Adrenal gland (tissue), 12 donors: ENCODE results near the gene ATF6. TPM values are rescaled to one million over a fixed set of nuclear protein-coding genes. Genes with fewer than 3 reads are reported as not detected.

Source experiments
- DNase-seq, 7 donors: peaks; one replicate each; pipeline ENCODE4 v3.0.0-alpha.2; 2019 to 2020
- H3K27ac ChIP-seq, 5 donors: fragments of 200-600 bp; sonication (generic) in 4 of 5; 1 replicate in 3 of 5; 2 replicates in 2 of 5; pipeline versions ENCODE4 v1.5.1 to v1.8.0; 2016 to 2020; ENCODE audit warnings: mild to moderate bottlenecking in 1 of 5
- H3K27me3 ChIP-seq: fragments of 200-600 bp; 2 replicates; pipeline ENCODE4 v1.8.0; 2021
- H3K36me3 ChIP-seq, 2 donors: fragments of 200-600 bp; replicated peaks in 1 of 2; 1 replicate in 1 of 2; 2 replicates in 1 of 2; pipeline versions ENCODE4 v1.5.1 to v1.8.0; 2018 to 2022
- H3K4me1 ChIP-seq, 2 donors: fragments of 200-600 bp; replicated peaks in 1 of 2; 1 replicate in 1 of 2; 2 replicates in 1 of 2; pipeline versions ENCODE4 v1.5.1 to v1.8.0; 2018 to 2021
- H3K4me3 ChIP-seq, 4 donors: fragments of 200-600 bp; sonication (generic) in 3 of 4; one replicate each; pipeline ENCODE4 v1.5.1; 2016 to 2018
- H3K9me3 ChIP-seq, 3 donors: fragments of 200-600 bp; sonication (generic) in 1 of 3; replicated peaks in 1 of 3; 1 replicate in 2 of 3; 2 replicates in 1 of 3; pipeline versions ENCODE4 v1.5.1 to v1.8.0; 2016 to 2021
- CTCF ChIP-seq, 6 experiments: fragments of 450-650 bp in 4 of 6; fragments of 200-600 bp in 2 of 6; sonication (generic) in 1 of 6; IDR thresholded peaks; 1 replicate in 5 of 6; 2 replicates in 1 of 6; pipeline versions ENCODE4 v1.5.1 to v1.8.0; 2016 to 2021; ENCODE audit warnings: antibody characterized with exemption in 6 of 6, mild to moderate bottlenecking in 2 of 6, moderate library complexity in 1 of 6
- POLR2A ChIP-seq, 2 donors: fragments of 450-650 bp; IDR thresholded peaks; one replicate each; pipeline ENCODE4 v1.6.1; 2017; ENCODE audit warnings: antibody characterized with exemption in 2 of 2, mild to moderate bottlenecking in 2 of 2, moderate library complexity in 1 of 2
- WGBS, 4 donors: extraction: QIAGEN DNeasy Blood & Tissue Kit in 2 of 4; methylation state at CpG; one replicate each; pipeline versions ENCODE4 v1.1.5 to v1.1.7; 2013 to 2017; 5-methylcytosine and 5-hydroxymethylcytosine counted together
- intact Hi-C, 2 donors: fragments of 100-400 bp; cut with DNase I; formaldehyde crosslinking; loops; one replicate each; pipeline versions ENCODE4 v1.14.1 to v1.15.0; 2022 to 2023
- polyA plus RNA-seq, 3 donors: library from polyadenylated mRNA; stranded (reverse); fragments of 200-250 nt in 2 of 3; fragments of 350-450 nt in 1 of 3; fragmentation: Illumina TruSeq in 1 of 3; extraction: RNeasy Lipid Tissue Mini Kit (QIAGEN cat#74804) in 1 of 3; gene quantifications; one replicate each; pipeline ENCODE4 v1.2.3, GENCODE V29; 2013 to 2014
- total RNA-seq, 9 donors: library from RNA; depleted of rRNA in 4 of 9; stranded (reverse); fragments of >200 nt in 4 of 9; fragments of 120-200 nt in 1 of 9; fragmentation: NEBNext Ultra II Directional in 1 of 9; extraction: Animal tissue kit (Norgen Biotek cat#: 25700) in 1 of 9; gene quantifications; one replicate each; pipeline versions ENCODE4 v1.1.0 to v1.2.4, GENCODE V29; 2013 to 2023
- donor health status: healthy with polysubstance abuse.
- donor health status: Bipolar disorder and iron deficiency.
- donor health status: DM: yes; HTN: yes; CAD: no.
- donor health status: DM: no; HTN: no; CAD: no.
- donor health status: DM: no; HTN: no; CAD: no.
- donor health status: DM: yes; HTN: yes; CAD: no.

ATF6 gene
- total and polyA plus RNA-seq, 12 donors: 3.5 to 34.2 (median 28.0) TPM

GRCh38 chr1:161739865-161740566 lies 26.1 kb upstream of the ATF6 start:
- peak in 4 of 7 donors; percentile 25 to 67 (median 44) for DNase-seq
- intact Hi-C loops: loop anchor here (10.0 kb wide), 2 partner anchors 175 to 255 kb away; no protein-coding TSS in a partner anchor
- Histone ChIP-seq H3K9me3 (no peaks in the 10 kb centered on the region), H3K4me1 (peaks cover 0 to 11% of the 10 kb centered on the region in 2 donors), H3K27me3 (no peaks in the 10 kb centered on the region), H3K36me3 (no peaks in the 10 kb centered on the region), H3K4me3 (no peak overlapping the region), H3K27ac (peak overlapping the region in 3 of 5 donors; percentile 16 to 65 (median 58))
- TF ChIP-seq CTCF (IDR thresholded peaks at IDR 0.05) (no peak), POLR2A (IDR thresholded peaks at IDR 0.05) (no peak)
- WGBS, 4 donors: 39 to 69% (median 50%) methylated on average over 8 of the region's 8 CpGs

GRCh38 chr1:161740921-161741320 lies 25.2 kb upstream of the ATF6 start:
- H3K4me3 ChIP-seq: no peak overlapping the region
- H3K4me1 ChIP-seq: peaks cover 0 to 11% of the 10 kb centered on the region in 2 donors
- TF ChIP-seq CTCF (IDR thresholded peaks at IDR 0.05) (no peak), POLR2A (IDR thresholded peaks at IDR 0.05) (no peak)
- H3K27me3 ChIP-seq: no peaks in the 10 kb centered on the region
- H3K9me3 ChIP-seq: no peaks in the 10 kb centered on the region
- no peaks in the 10 kb centered on the region for H3K36me3 ChIP-seq
- WGBS, 4 donors: 56 to 74% (median 68%) methylated on average over 6 of the region's 6 CpGs
- H3K27ac ChIP-seq: peak overlapping the region in 2 of 5 donors; percentile 26 to 58
- DNase-seq: no peak
- intact Hi-C loops: loop anchor here (10.0 kb wide), 2 partner anchors 176 to 256 kb away; no protein-coding TSS in a partner anchor

GRCh38 chr1:161743231-161743630 lies 22.9 kb upstream of the ATF6 start:
- WGBS, 4 donors: 71 to 82% (median 78%) methylated on average over 9 of the region's 9 CpGs
- H3K36me3 ChIP-seq: no peaks in the 10 kb centered on the region
- no peaks in the 10 kb centered on the region for H3K9me3 ChIP-seq
- H3K27ac ChIP-seq: no peak overlapping the region
- no peak for DNase-seq
- TF ChIP-seq CTCF (IDR thresholded peaks at IDR 0.05) (no peak), POLR2A (IDR thresholded peaks at IDR 0.05) (no peak)
- peaks cover 0 to 11% of the 10 kb centered on the region in 2 donors for H3K4me1 ChIP-seq
- intact Hi-C loops: loop anchor here (10.0 kb wide), 2 partner anchors 178 to 258 kb away; no protein-coding TSS in a partner anchor
- no peak overlapping the region for H3K4me3 ChIP-seq
- H3K27me3 ChIP-seq: no peaks in the 10 kb centered on the region

GRCh38 chr1:161747801-161748200 lies 18.3 kb upstream of the ATF6 start:
- H3K36me3 ChIP-seq: peaks cover 0 to 14% of the 10 kb centered on the region in 2 donors
- WGBS, 4 donors: 55 to 66% (median 60%) methylated on average over 6 of the region's 6 CpGs
- intact Hi-C loops: loop anchor here (10.0 kb wide), 2 partner anchors 183 to 263 kb away; no protein-coding TSS in a partner anchor
- no peak for TF ChIP-seq CTCF (IDR thresholded peaks at IDR 0.05)
- no peak for TF ChIP-seq POLR2A (IDR thresholded peaks at IDR 0.05)
- H3K4me3 ChIP-seq: no peak overlapping the region
- peaks cover 7 to 12% of the 10 kb centered on the region in 2 donors for H3K4me1 ChIP-seq
- no peak overlapping the region for H3K27ac ChIP-seq
- H3K9me3 ChIP-seq: no peaks in the 10 kb centered on the region
- H3K27me3 ChIP-seq: no peaks in the 10 kb centered on the region
- DNase-seq: no peak
